Activated CD4-positive, alpha-beta memory T cell treated with anti-CD3 and anti-CD28 coated beads, Interleukin-2, amount 10 ng/mL, durations not matched to agents 7 days and 5 days (primary cell): ENCODE measurements around the gene ZNF75A. TPM values are rescaled to one million over a fixed set of nuclear protein-coding genes. Genes with fewer than 3 reads are reported as not detected.
A peak's percentile ranks its signal among the peaks of the same experiment; 100 is the strongest.
"Not testable (repeated sequence)": the region's sequence is repeated elsewhere in the genome, so short reads cannot be mapped to it uniquely, and the experiment has no call there.

Experiments
- CTCF ChIA-PET: fragments of 350-600 bp; sonication (Branson Sonifier 250); formaldehyde crosslinking; loops from one replicate; lab custom pipeline; 2021; ENCODE audit warnings: antibody characterized with exemption, inconsistent platforms; lab: Charles Lee
- POLR2A ChIA-PET: fragments of 350-600 bp; sonication (Branson Sonifier 250); formaldehyde crosslinking; loops from one replicate; lab custom pipeline; 2021; ENCODE audit warnings: antibody characterized with exemption; lab: Charles Lee
- DNase-seq: peaks from one replicate; pipeline ENCODE4 v3.0.0-alpha.2; 2020
- H3K27ac Mint-ChIP-seq: one replicate; pipeline ENCODE4 v1.8.0; 2021; ENCODE audit warnings: mild to moderate bottlenecking, mixed read lengths
- H3K27me3 Mint-ChIP-seq: one replicate; pipeline ENCODE4 v1.8.0; 2021; ENCODE audit warnings: mixed read lengths
- H3K36me3 Mint-ChIP-seq: one replicate; pipeline ENCODE4 v1.8.0; 2021; ENCODE audit warnings: low read depth, mixed read lengths
- H3K4me1 Mint-ChIP-seq: one replicate; pipeline ENCODE4 v1.8.0; 2021; ENCODE audit warnings: mixed read lengths
- H3K4me3 Mint-ChIP-seq: one replicate; pipeline ENCODE4 v1.8.0; 2021; ENCODE audit warnings: mild to moderate bottlenecking, mixed read lengths
- H3K9me3 Mint-ChIP-seq: one replicate; pipeline ENCODE4 v1.8.0; 2021; ENCODE audit warnings: mixed read lengths
- total RNA-seq, 2 experiments: library from RNA; stranded (reverse); gene quantifications; one replicate each; pipeline ENCODE4 v1.2.3, GENCODE V29; 2021

Gene ZNF75A
- 10 to 100 TPM; 34.2 to 36.7 TPM for total RNA-seq

DNA sequence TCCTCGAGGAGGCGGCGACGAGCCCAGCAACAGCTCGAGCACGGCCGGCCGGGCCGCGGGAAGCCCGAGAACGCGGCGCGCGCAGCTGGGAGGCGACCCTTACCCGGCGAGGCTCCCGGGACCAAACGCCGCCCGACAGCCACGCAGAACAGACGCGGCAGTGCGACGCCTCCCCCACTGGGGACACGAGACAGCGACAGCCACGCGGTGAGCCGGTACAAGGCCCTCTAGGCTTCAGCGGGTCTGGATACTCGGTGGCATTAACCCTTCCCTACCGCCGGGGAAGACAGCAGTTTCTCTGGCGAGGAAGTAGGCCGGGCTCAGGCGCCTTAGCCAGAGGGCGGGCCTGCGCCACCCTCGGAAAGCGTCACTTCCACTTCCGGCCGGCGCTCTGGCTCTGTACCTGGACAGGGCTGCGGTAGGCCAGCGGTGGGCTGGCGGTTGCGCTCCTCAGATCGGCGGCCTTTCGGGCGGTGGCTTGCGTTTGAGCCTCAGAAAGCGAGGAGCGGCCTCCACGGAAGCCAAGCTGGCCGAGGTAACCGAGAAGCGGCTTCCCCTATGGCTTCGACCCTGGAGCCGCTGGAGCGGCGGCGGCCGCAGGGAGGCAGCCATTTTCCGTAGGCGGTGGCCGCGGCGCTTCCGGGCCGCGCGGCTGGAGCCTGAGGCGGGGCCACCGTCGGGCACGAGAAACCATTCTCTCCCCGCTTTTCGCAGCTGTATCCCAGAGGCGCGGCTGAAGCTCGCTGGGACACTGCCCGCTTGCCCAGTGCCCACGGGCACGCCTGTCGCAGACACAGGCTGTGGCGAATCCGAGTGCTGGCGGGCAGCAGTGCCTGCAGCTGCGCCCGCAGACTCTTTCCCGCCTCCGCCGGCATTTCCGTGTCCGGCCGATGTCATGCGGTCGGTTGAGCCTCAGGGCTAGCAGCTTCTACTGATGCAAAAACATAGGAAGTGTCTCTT is at the start of gene ZNF75A, which contains the start of gene TIGD7:
Gene ZNF75A, plus strand, starts transcription at position 389 of the 960 bp plus-strand sequence. CDS start 2,932 bp downstream, outside the sequence.
Gene TIGD7, minus strand, starts transcription at position 322 of the 960 bp plus-strand sequence. CDS start 4,816 bp downstream, outside the sequence.
- CTCF ChIA-PET: interaction anchor here (1.4 kb wide), 2 partner anchors 23 to 135 kb away, joined by 3 read pairs; no protein-coding TSS in a partner anchor
- DNase-seq: peak; percentile 86
- peaks cover 83% of the 10 kb centered on the region for H3K36me3 Mint-ChIP-seq
- H3K27ac Mint-ChIP-seq: peak within 1 kb of the TSS; percentile 70
- H3K27me3 Mint-ChIP-seq: no peaks in the 10 kb centered on the region
- H3K4me3 Mint-ChIP-seq: peak within 1 kb of the TSS; percentile 73
- H3K9me3 Mint-ChIP-seq: peaks cover 46% of the 10 kb centered on the region
- POLR2A ChIA-PET: interaction anchor here (0.7 to 3.5 kb wide), 22 partner anchors 9 to 195 kb away, joined by 3 to 60 read pairs (median 4); partner anchors contain the start of genes CLUAP1, NAA60, ZNF174 and ZNF263
- H3K4me1 Mint-ChIP-seq: peaks cover 17% of the 10 kb centered on the region

DNA sequence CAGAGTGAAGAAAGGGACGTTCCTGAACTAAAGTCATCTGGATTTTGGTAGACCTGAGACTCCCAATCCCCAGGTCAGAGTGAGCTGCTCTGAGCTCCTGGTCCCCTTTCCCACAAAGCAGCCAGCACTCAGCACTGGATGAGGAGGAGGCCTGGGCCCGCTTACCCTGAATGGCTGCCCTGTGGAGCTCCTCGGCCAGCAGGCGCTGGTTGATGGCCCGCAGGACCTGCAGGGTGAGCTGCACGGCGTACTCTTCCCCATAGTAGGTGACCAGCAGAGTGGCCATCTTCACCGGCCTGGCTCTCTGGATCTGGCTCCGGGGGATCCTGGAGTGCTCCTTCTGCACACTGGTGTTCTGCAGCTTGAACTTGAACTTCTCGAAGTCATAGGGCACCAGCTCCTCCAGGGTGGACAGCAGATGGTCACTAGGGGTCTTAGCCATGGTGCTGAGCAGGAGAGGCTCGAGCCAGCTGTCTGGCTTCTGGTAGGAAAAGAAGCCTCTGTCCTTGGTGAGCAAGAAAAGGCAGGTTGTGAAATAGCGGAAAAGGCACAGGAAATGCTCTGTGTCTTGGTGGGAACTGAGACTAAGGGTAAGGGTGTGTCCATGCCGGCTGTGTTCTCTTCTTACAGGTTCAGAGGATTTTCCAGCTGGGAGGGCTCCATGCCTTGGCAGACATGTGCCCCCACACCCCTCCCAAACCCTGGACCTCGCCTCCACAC is 49.0 kb upstream of the ZNF75A start, which contains the start of gene MEFV:
Gene MEFV, minus strand, starts transcription at position 488 of the 720 bp plus-strand sequence. Its CDS starts 46 bp downstream, at position 442.
- no peak for DNase-seq
- Mint-ChIP-seq H3K36me3 (no peaks in the 10 kb centered on the region), H3K4me1 (no peaks in the 10 kb centered on the region), H3K9me3 (peaks cover 4% of the 10 kb centered on the region), H3K27me3 (peaks cover 2% of the 10 kb centered on the region), H3K27ac (no peak within 1 kb of the TSS), H3K4me3 (no peak within 1 kb of the TSS)
- ChIA-PET POLR2A (no interaction called here), CTCF (interaction anchor here (0.6 kb wide), 1 partner anchor 58 kb away, joined by 3 read pairs; no protein-coding TSS in a partner anchor)

DNA sequence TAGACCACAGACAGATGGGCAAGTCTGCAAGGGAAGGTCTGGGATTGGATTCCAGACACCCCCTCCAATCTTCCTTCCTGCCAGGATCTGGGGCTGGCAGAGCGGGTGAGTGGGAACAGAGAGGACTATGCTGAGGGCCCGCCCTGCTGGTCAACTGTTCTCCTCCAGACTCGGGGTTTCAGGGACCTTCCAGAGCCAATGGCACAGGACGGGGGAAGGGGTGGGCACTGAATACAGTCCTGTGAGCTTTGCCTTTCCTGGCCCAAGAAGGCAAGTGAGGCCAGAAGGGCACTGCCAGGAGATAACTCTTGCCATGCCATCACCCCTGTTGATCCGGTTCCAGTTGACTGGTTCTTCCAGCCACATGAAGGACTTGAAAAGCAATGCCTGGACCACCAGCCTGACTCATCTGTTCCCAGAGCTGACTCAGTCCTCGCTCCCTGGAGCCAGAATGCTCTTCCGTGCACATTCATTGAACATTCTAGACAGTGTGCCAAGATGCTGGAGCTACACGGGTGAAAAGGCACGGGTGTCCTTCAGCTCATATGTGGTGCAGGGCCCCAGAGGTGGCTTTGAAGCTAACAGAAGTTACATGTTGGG is 48.3 kb upstream of the ZNF75A start:
- Mint-ChIP-seq H3K27me3 (peaks cover 2% of the 10 kb centered on the region), H3K4me3 (no peak overlapping the region), H3K36me3 (peaks cover 3% of the 10 kb centered on the region), H3K9me3 (peaks cover 7% of the 10 kb centered on the region), H3K27ac (no peak overlapping the region), H3K4me1 (peaks cover 3% of the 10 kb centered on the region)
- DNase-seq: no peak
- CTCF ChIA-PET: no interaction called here
- POLR2A ChIA-PET: interaction anchor here (2.6 kb wide), 1 partner anchor 22 kb away, joined by 7 read pairs; the partner anchor contains the start of gene ZNF200

DNA sequence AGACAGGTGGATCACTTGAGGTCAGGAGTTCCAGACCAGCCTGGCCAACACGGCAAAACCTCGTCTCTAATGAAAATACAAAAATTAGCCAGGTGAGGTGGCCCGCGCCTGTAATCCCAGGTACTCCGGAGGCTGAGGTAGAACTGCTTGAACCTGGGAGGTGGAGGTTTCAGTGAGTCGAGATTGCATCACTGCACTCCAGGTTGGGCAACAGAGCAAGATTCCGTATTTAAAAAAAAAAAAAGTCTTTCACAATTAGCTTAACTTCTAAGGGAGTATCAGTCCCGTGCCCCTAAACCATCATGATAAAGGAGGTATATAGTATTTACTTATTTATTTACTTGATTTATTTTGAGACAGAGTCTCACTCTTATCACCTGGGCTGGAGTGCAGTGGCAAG is 45.5 kb upstream of the ZNF75A start:
- peaks cover 14% of the 10 kb centered on the region for H3K9me3 Mint-ChIP-seq
- H3K27ac Mint-ChIP-seq: no peak overlapping the region
- no peak overlapping the region for H3K4me3 Mint-ChIP-seq
- DNase-seq: no peak
- POLR2A ChIA-PET: no interaction called here
- H3K4me1 Mint-ChIP-seq: peaks cover 25% of the 10 kb centered on the region
- H3K27me3 Mint-ChIP-seq: peaks cover 2% of the 10 kb centered on the region
- peaks cover 24% of the 10 kb centered on the region for H3K36me3 Mint-ChIP-seq
- CTCF ChIA-PET: interaction anchor here (1.0 kb wide), 1 partner anchor 72 kb away, joined by 3 read pairs; no protein-coding TSS in a partner anchor

DNA sequence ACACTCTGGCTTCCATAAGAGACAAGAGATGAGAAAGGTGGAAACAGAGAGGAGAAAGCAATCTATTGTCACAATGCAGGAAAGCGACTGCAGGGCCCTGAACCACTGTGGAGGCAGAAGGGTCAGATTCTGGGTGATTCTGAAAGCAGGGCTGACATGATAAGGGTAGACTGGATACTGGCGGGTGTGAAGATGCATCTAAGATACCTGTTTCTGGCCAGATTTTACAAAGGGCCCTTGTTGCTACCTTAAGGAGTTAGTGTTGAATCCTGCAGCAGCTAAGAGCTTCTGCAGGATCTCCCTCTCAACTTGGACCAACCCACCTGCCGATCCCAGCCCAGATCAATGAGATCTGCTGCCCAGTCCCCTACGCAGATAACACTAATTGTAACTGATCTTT is 42.8 kb upstream of the ZNF75A start:
- H3K4me3 Mint-ChIP-seq: peak overlapping the region; percentile 58
- peak overlapping the region; percentile 97 for H3K27ac Mint-ChIP-seq
- peaks cover 43% of the 10 kb centered on the region for H3K36me3 Mint-ChIP-seq
- no peak for DNase-seq
- H3K9me3 Mint-ChIP-seq: peaks cover 25% of the 10 kb centered on the region
- H3K4me1 Mint-ChIP-seq: peaks cover 30% of the 10 kb centered on the region
- POLR2A ChIA-PET: interaction anchor here (0.8 to 6.0 kb wide), 9 partner anchors 9 to 248 kb away, joined by 3 to 67 read pairs (median 4); partner anchors contain the start of genes TIGD7, ZNF200, ZNF263 and ZNF75A
- CTCF ChIA-PET: no interaction called here
- peaks cover 2% of the 10 kb centered on the region for H3K27me3 Mint-ChIP-seq

DNA sequence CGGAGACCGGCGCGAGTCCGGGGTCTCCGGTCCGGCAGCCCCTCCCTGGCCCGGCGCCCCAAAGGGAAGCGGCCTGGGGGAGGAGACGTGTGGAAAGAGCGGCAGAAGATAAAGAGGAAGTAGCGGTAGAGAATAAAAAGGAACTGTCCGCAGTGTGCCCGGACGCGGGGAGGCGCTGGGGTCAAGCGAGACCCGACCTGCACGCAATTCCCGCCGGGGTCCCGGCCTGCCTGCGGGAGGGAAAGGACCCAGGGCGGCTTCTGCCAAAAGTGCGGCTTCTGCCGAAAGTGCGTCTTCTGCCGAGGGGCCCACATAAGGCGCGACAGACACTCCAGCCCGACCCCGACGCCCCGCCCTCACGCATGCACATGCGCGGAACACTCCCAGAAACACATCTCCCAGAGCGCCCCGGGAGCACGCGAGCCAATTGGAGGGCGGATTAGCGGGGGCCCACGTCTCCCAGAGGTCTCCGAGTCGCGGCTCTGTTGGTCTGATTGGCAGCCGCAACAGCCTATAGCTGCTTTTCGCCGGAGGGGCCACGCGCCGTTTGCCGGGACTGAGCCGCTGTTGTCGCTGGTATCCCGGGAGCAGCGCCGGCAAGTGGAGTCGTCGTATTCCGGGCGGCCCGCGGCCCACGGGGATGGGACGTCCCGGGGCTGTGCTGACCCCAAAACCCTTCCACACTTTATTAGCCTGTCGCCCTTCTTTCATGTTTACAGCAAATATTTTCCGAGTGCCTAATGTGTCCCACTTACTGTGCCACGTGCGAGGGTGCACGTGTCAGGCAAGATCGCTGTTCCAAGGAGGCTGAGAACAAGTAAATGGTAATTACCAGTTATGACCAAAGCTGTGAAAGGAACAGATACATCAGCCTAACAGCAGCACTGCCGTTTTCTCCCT is 40.9 kb upstream of the ZNF75A start:
- no peaks in the 10 kb centered on the region for H3K27me3 Mint-ChIP-seq
- DNase-seq: peak; percentile 96
- POLR2A ChIA-PET: interaction anchor here (0.7 to 6.0 kb wide), 11 partner anchors 19 to 216 kb away, joined by 3 to 67 read pairs (median 4); partner anchors contain the start of genes TIGD7, ZNF174, ZNF200 and ZNF213
- CTCF ChIA-PET: interaction anchor here (1.0 kb wide), 2 partner anchors 18 to 20 kb away, joined by 3 to 4 read pairs; no protein-coding TSS in a partner anchor
- H3K36me3 Mint-ChIP-seq: peaks cover 55% of the 10 kb centered on the region
- H3K4me3 Mint-ChIP-seq: peak overlapping the region; percentile 80
- peaks cover 29% of the 10 kb centered on the region for H3K9me3 Mint-ChIP-seq
- peaks cover 30% of the 10 kb centered on the region for H3K4me1 Mint-ChIP-seq
- H3K27ac Mint-ChIP-seq: peak overlapping the region; percentile 97

DNA sequence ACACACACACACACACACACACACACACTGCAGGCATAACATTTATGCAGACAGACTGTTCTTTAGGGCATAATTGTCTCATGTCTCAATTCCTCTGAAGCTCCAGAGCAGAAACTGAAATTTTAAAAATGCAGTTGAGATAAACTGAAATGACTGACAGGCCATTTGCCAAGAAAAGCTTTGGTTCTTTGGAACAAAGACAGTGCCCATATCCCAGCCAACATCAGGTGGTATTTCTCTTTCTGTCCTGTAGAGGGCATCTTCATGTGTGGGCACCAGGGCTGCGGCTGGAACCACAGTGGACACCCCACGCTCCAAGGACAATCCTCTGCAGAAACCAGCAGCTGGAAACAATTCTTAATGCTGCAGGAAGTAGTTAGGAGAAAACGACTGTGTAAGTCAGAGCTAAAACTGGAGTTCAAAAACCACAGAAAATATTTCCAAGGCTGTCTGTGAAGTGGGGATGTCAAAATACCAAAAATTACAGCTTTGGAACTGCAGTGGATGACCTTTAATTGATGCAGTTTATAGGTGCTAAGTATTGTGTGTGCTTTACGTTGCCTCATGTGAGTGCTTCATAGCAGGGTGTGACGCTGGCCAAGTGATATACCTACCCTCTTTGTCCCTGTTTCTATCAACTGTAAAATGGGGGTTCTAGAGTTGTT is 38.3 kb upstream of the ZNF75A start:
- CTCF ChIA-PET: interaction anchor here (0.7 to 1.9 kb wide), 8 partner anchors 9 to 234 kb away, joined by 3 to 11 read pairs (median 4); partner anchors contain the start of genes CLUAP1, ZNF174, ZNF263 and ZSCAN32
- Mint-ChIP-seq H3K4me1 (peaks cover 27% of the 10 kb centered on the region), H3K27me3 (no peaks in the 10 kb centered on the region), H3K36me3 (peaks cover 55% of the 10 kb centered on the region), H3K4me3 (no peak overlapping the region), H3K9me3 (peaks cover 29% of the 10 kb centered on the region), H3K27ac (no peak overlapping the region)
- DNase-seq: no peak
- POLR2A ChIA-PET: interaction anchor here (1.2 to 6.0 kb wide), 4 partner anchors 16 to 78 kb away, joined by 3 to 28 read pairs (median 6); partner anchors contain the start of gene ZNF200

DNA sequence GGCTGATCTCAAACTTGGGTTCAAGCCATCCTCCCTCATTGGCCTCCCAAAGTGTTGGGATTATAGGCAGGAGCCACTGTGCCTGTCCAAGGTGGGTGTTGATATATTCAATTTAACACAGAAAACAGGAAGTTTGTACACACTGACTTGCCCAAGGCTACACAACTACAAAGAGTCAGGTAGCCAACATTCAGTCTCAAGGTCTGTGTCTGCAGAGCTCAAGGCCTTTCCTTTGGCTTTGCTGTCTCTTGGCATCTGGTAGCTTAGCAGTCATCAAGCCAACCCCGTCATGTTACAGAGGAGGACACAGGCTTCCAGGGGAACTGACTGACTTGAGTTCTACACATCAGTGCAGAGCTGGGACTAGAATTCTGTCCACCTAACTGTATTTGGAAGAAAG is 37.0 kb upstream of the ZNF75A start:
- Mint-ChIP-seq H3K4me3 (no peak overlapping the region), H3K36me3 (peaks cover 46% of the 10 kb centered on the region), H3K27ac (no peak overlapping the region), H3K27me3 (no peaks in the 10 kb centered on the region), H3K9me3 (peaks cover 23% of the 10 kb centered on the region), H3K4me1 (peaks cover 16% of the 10 kb centered on the region)
- ChIA-PET POLR2A (interaction anchor here (0.6 to 2.2 kb wide), 4 partner anchors 16 to 133 kb away, joined by 3 to 5 read pairs (median 4); partner anchors contain the start of gene ZNF213), CTCF (interaction anchor here (1.1 to 1.9 kb wide), 5 partner anchors 8 to 177 kb away, joined by 3 to 7 read pairs (median 4); partner anchors contain the start of genes ZNF174, ZNF263 and ZSCAN32)
- DNase-seq: no peak

DNA sequence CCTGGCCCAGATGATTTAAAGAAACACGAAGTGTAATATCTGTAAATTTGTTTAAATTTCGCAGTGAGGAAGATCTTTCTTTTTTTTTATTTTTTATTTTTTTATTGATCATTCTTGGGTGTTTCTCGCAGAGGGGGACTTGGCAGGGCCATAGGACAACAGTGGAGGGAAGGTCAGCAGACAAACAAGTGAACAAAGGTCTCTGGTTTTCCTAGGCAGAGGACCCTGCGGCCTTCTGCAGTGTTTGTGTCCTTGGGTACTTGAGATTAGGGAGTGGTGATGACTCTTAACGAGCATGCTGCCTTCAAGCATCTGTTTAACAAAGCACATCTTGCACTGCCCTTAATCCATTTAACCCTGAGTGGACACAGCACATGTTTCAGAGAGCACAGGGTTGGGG is 34.6 kb upstream of the ZNF75A start:
- POLR2A ChIA-PET, H3K4me3 Mint-ChIP-seq, H3K27ac Mint-ChIP-seq, DNase-seq, H3K27me3 Mint-ChIP-seq, CTCF ChIA-PET, H3K4me1 Mint-ChIP-seq: not testable (repeated sequence)
- peaks cover 35% of the 10 kb centered on the region for H3K9me3 Mint-ChIP-seq
- H3K36me3 Mint-ChIP-seq: peaks cover 32% of the 10 kb centered on the region

DNA sequence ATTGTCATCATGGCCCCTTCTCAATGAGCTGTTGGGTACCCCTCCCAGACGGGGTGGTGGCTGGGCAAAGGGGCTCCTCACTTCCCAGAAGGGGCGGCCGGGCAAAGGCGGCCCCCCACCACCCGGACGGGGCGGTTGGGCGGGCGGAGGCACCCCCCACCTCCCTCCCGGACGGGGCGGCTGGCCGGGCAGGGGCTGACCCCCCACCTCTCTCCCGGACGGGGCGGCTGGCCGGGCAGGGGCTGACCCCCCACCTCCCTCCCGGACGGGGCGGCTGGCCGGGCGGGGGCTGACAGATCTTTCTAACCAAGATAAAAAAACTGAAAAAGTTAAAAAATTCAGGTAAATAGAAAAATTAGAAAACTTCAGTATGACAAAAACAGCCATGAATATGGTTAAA is 34.0 kb upstream of the ZNF75A start:
- H3K27ac Mint-ChIP-seq, POLR2A ChIA-PET, H3K4me3 Mint-ChIP-seq, CTCF ChIA-PET, DNase-seq, H3K4me1 Mint-ChIP-seq, H3K27me3 Mint-ChIP-seq: not testable (repeated sequence)
- Mint-ChIP-seq H3K9me3 (peaks cover 35% of the 10 kb centered on the region), H3K36me3 (peaks cover 30% of the 10 kb centered on the region)
